Calu3 (cell line): ENCODE data around the gene SETD9. TPM values are rescaled to one million over a fixed set of nuclear protein-coding genes. Genes with fewer than 3 reads are reported as not detected.

Experiments
- BruUV-seq: library from RNA; stranded (reverse); fragments of 400-500 nt; replicated peaks from 2 replicates; lab custom pipeline; 2021; lab: Mats Ljungman, UMichigan
- CTCF ChIA-PET: fragments of 300-600 bp; sonication (Branson Sonifier 250); formaldehyde crosslinking; loops from one replicate; lab custom pipeline; 2022; ENCODE audit warnings: antibody characterized with exemption; lab: Charles Lee
- DNase-seq: peaks from one replicate; pipeline ENCODE4 v3.0.0; 2022
- H3K27ac Mint-ChIP-seq: one replicate; pipeline ENCODE4 v1.8.0; 2022; ENCODE audit warnings: mixed read lengths; ENCODE audit not compliant: unreplicated experiment
- H3K27me3 Mint-ChIP-seq: one replicate; pipeline ENCODE4 v1.8.0; 2022; ENCODE audit warnings: mixed read lengths; ENCODE audit not compliant: unreplicated experiment
- H3K36me3 Mint-ChIP-seq: one replicate; pipeline ENCODE4 v1.8.0; 2022; ENCODE audit warnings: mild to moderate bottlenecking, moderate library complexity, mixed read lengths; ENCODE audit not compliant: insufficient read depth, unreplicated experiment
- H3K4me1 Mint-ChIP-seq: one replicate; pipeline ENCODE4 v1.8.0; 2022; ENCODE audit warnings: mild to moderate bottlenecking, low read depth, mixed read lengths; ENCODE audit not compliant: unreplicated experiment
- H3K4me3 Mint-ChIP-seq: one replicate; pipeline ENCODE4 v1.8.0; 2022; ENCODE audit warnings: mild to moderate bottlenecking, low read depth, moderate library complexity, mixed read lengths; ENCODE audit not compliant: unreplicated experiment
- H3K9me3 Mint-ChIP-seq: one replicate; pipeline ENCODE4 v1.8.0; 2022; ENCODE audit warnings: low read depth, mixed read lengths; ENCODE audit not compliant: unreplicated experiment
- CTCF ChIP-seq: fragments of 200-600 bp; IDR thresholded peaks from one replicate; pipeline ENCODE4 v1.8.0; 2022; ENCODE audit warnings: antibody characterized with exemption; ENCODE audit not compliant: unreplicated experiment
- intact Hi-C: fragments of 100-400 bp; cut with micrococcal nuclease; formaldehyde crosslinking; loops from one replicate; pipeline ENCODE4 v1.10.0; 2022; ENCODE audit not compliant: unreplicated experiment
- total RNA-seq: library from RNA; stranded (reverse); gene quantifications from 2 replicates; pipeline ENCODE4 v1.2.3, GENCODE V29; 2022

Gene SETD9
- total RNA-seq, 1 experiment from 2014 or later: 11.1 TPM

GRCh38 chr5:56954262-56954661, 44.9 kb downstream of the SETD9 start:
- no peak overlapping the region for H3K27ac Mint-ChIP-seq
- H3K9me3 Mint-ChIP-seq: no peaks in the 10 kb centered on the region
- TF ChIP-seq CTCF: no peak
- H3K36me3 Mint-ChIP-seq: peaks cover 28% of the 10 kb centered on the region
- no peak for DNase-seq
- BruUV-seq: no TSS peak
- H3K27me3 Mint-ChIP-seq: peaks cover 8% of the 10 kb centered on the region
- peaks cover 21% of the 10 kb centered on the region for H3K4me1 Mint-ChIP-seq
- CTCF ChIA-PET: no interaction called here
- intact Hi-C loops: loop anchor here (5.0 kb wide), 1 partner anchor 78 kb away; no protein-coding TSS in a partner anchor
- no peak overlapping the region for H3K4me3 Mint-ChIP-seq

GRCh38 chr5:56958595-56958994, 49.2 kb downstream of the SETD9 start:
- intact Hi-C loops: no loop called here
- no TSS peak for BruUV-seq
- H3K27me3 Mint-ChIP-seq: peaks cover 30% of the 10 kb centered on the region
- no peak overlapping the region for H3K4me3 Mint-ChIP-seq
- H3K9me3 Mint-ChIP-seq: no peaks in the 10 kb centered on the region
- no peak for TF ChIP-seq CTCF
- H3K36me3 Mint-ChIP-seq: no peaks in the 10 kb centered on the region
- DNase-seq: no peak
- peaks cover 7% of the 10 kb centered on the region for H3K4me1 Mint-ChIP-seq
- CTCF ChIA-PET: no interaction called here
- H3K27ac Mint-ChIP-seq: no peak overlapping the region

- CTCF ChIA-PET: no interaction called here
- no peak for DNase-seq
These were observed 49.9 kb downstream of the SETD9 start for GRCh38 chr5:56959326-56959725.

GRCh38 chr5:56961746-56962145, 52.4 kb downstream of the SETD9 start:
- peaks cover 7% of the 10 kb centered on the region for H3K4me1 Mint-ChIP-seq
- CTCF ChIA-PET: no interaction called here

More at GRCh38 chr5:56959326-56959725, 49.9 kb downstream of the SETD9 start:
- peaks cover 7% of the 10 kb centered on the region for H3K4me1 Mint-ChIP-seq
- H3K9me3 Mint-ChIP-seq: no peaks in the 10 kb centered on the region
- intact Hi-C loops: no loop called here
- H3K4me3 Mint-ChIP-seq: no peak overlapping the region
- H3K27ac Mint-ChIP-seq: no peak overlapping the region
- no peak for TF ChIP-seq CTCF
- peaks cover 30% of the 10 kb centered on the region for H3K27me3 Mint-ChIP-seq
- H3K36me3 Mint-ChIP-seq: no peaks in the 10 kb centered on the region
- no TSS peak for BruUV-seq

More at GRCh38 chr5:56961746-56962145, 52.4 kb downstream of the SETD9 start:
- no TSS peak for BruUV-seq
- no peak overlapping the region for H3K4me3 Mint-ChIP-seq
- no peak overlapping the region for H3K27ac Mint-ChIP-seq
- TF ChIP-seq CTCF: no peak
- intact Hi-C loops: no loop called here
- H3K27me3 Mint-ChIP-seq: peaks cover 30% of the 10 kb centered on the region
- no peaks in the 10 kb centered on the region for H3K9me3 Mint-ChIP-seq
- no peak for DNase-seq
- H3K36me3 Mint-ChIP-seq: no peaks in the 10 kb centered on the region
